Subcutaneous abdominal adipose tissue (tissue), 5 donors: ENCODE measurements around the gene GPC3.

ENCODE experiments used
- H3K27ac ChIP-seq: one replicate; pipeline ENCODE4 v1.7.0; 2013; ENCODE audit warnings: low read depth, mild to moderate bottlenecking, inconsistent platforms, low read length, moderate library complexity
- H3K27me3 ChIP-seq, 5 donors: one replicate each; pipeline ENCODE4 v1.7.0; 2013; ENCODE audit warnings: low read length in 5 of 5, inconsistent platforms in 1 of 5; ENCODE audit not compliant: control insufficient read depth in 5 of 5, insufficient read depth in 4 of 5
- H3K36me3 ChIP-seq, 5 donors: one replicate each; pipeline ENCODE4 v1.7.0; 2013; ENCODE audit warnings: low read length in 5 of 5; ENCODE audit not compliant: control insufficient read depth in 5 of 5, insufficient read depth in 5 of 5
- H3K4me1 ChIP-seq, 5 donors: one replicate each; pipeline ENCODE4 v1.7.0; 2013; ENCODE audit warnings: low read length in 5 of 5, mild to moderate bottlenecking in 3 of 5, moderate library complexity in 1 of 5; ENCODE audit not compliant: control insufficient read depth in 5 of 5, insufficient read depth in 5 of 5
- H3K4me3 ChIP-seq, 5 donors: one replicate each; pipeline ENCODE4 v1.7.0; 2013; ENCODE audit warnings: low read length in 5 of 5, low read depth in 1 of 5
- H3K9ac ChIP-seq, 5 donors: one replicate each; pipeline ENCODE4 v1.7.0; 2013; ENCODE audit warnings: low read length in 5 of 5, mild to moderate bottlenecking in 4 of 5, moderate library complexity in 3 of 5
- H3K9me3 ChIP-seq, 5 donors: one replicate each; pipeline ENCODE4 v1.7.0; 2013; ENCODE audit warnings: low read length in 5 of 5; ENCODE audit not compliant: control insufficient read depth in 5 of 5
- donor health status: healthy.
- donor health status: healthy.
- donor health status: healthy.
- donor health status: healthy.
- donor health status: healthy.

The GPC3 gene

DNA sequence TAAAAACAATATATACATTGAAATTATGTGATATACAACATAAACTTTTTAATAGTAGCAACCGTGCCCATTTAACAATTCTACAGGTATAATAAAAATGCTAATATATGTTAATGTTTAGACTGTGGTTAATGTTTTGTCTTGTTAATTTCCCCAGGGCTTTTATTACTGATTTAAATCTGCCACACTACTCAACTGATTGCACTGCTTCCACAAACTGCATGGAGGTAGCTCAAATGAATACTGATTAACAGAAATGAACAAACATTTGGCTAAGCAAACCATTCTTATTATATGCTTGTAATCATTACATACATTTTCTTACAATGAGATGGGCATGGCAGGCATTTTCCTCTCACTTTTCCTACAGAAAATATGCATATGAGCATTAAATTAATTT is 275.9 kb downstream of the GPC3 start:
- peaks cover 0 to 11% (median 0%) of the 10 kb centered on the region in 5 donors for H3K27me3 ChIP-seq
- H3K4me1 ChIP-seq: peaks cover 0 to 2% (median 0%) of the 10 kb centered on the region in 5 donors
- no peak overlapping the region for H3K9ac ChIP-seq
- H3K9me3 ChIP-seq: peaks cover 0 to 2% (median 0%) of the 10 kb centered on the region in 5 donors
- no peaks in the 10 kb centered on the region for H3K36me3 ChIP-seq
- H3K27ac ChIP-seq: no peak overlapping the region
- no peak overlapping the region for H3K4me3 ChIP-seq

DNA sequence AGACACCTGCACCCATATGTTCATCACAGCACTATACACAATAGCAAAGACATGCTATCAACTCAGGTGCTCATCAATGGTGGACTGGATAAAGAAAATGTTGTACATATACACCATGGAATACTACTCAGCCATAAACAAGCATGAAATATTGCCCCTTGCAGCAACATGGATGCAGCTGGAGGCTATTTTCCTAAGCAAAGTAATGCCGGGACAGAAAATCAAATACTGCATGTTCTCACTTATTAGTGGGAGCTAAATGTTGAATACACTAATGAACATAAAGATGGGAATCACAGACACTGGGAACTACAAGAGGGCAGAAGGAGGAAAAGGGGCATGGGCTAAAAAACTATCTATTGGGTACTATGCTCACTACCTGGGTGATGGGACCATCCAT is 278.5 kb downstream of the GPC3 start:
- no peak overlapping the region for H3K4me3 ChIP-seq

DNA sequence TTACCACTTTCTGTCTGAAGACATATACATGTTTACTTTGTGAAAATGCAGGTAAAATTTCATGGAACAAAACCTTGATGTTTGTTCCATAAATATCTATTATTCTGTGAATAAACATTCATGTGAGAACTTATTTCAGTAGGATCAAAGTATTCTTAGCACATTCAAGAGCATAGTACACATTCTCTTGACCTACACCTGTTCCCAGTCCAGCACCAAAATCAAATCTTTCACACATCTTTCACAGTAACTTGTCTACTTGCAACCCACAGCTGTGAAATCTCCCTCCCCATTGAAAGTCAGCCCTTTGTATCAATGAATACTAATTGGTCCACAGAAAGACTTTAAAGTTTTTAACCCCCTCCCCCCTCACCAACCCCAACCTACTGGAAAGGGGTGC is 283.2 kb downstream of the GPC3 start:
- H3K4me3 ChIP-seq: no peak overlapping the region
- H3K4me1 ChIP-seq: peaks cover 0 to 7% (median 0%) of the 10 kb centered on the region in 5 donors
- no peaks in the 10 kb centered on the region for H3K36me3 ChIP-seq
- no peak overlapping the region for H3K9ac ChIP-seq
- peaks cover 0 to 7% (median 2%) of the 10 kb centered on the region in 5 donors for H3K27me3 ChIP-seq
- H3K27ac ChIP-seq: no peak overlapping the region
- H3K9me3 ChIP-seq: peaks cover 0 to 2% (median 0%) of the 10 kb centered on the region in 5 donors

More for the DNA sequence above, 278.5 kb downstream of the GPC3 start:
- Histone ChIP-seq H3K9ac (no peak overlapping the region), H3K9me3 (peaks cover 0 to 2% (median 0%) of the 10 kb centered on the region in 5 donors), H3K27me3 (peaks cover 0 to 11% (median 1%) of the 10 kb centered on the region in 5 donors), H3K36me3 (no peaks in the 10 kb centered on the region), H3K27ac (no peak overlapping the region), H3K4me1 (no peaks in the 10 kb centered on the region)

DNA sequence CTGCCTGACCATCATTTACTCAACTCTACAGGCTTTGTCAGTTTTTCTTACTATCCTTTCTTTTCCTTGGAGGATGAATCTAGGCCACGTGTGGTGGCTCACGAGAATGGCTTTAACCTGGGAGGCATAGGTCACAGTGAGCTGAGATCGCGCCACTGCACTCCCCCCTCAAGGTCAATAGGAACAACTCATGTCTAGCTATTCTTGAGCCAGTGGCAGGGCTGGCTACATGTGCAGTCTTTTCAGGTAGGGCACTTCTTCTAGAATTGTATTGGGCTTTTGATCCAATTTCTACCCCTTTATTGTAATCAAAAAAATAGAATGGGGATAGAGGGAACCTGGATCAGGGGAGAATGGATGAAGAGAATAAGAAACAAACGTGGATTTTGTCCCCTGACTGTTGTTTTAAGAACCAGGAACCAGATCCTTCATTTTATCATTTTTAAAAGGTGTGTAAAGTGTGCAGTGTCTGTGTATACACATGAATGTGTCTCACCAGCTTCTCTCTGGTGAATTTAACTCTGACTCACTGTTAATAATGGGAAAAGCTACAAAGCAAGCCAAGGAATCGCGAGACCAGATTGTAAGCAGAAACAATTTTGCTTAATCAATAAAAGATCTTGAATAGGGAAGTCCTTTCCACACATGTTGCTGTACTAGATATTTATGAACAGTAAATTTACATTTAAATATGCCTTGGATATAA is 286.2 kb downstream of the GPC3 start:
- no peak overlapping the region for H3K4me3 ChIP-seq

DNA sequence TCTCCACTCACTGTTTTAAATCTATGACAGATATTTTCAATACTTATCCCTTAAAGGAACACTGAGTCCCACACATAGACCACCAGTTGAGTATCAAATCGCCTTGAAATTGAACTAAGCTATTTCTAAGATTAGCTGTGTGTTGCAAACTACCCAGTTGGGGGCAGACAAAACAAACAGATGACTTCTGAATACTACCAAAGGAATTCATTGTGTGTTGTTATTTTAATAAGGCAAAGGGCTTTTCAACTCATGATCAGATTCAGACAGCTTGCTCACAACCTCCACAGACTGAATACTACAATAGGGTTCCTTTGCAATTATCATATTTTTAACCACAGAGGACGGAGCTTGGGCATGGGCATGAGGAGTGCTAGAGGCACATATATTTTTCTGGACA is 287.1 kb downstream of the GPC3 start:
- Histone ChIP-seq H3K27me3 (peaks cover 0 to 6% (median 4%) of the 10 kb centered on the region in 5 donors), H3K4me3 (no peak overlapping the region), H3K27ac (no peak overlapping the region), H3K4me1 (peaks cover 0 to 7% (median 0%) of the 10 kb centered on the region in 5 donors), H3K9me3 (no peaks in the 10 kb centered on the region), H3K9ac (no peak overlapping the region), H3K36me3 (no peaks in the 10 kb centered on the region)

More for the DNA sequence above, 286.2 kb downstream of the GPC3 start:
- Histone ChIP-seq H3K9me3 (no peaks in the 10 kb centered on the region), H3K4me1 (peaks cover 0 to 7% (median 0%) of the 10 kb centered on the region in 5 donors), H3K9ac (no peak overlapping the region), H3K27me3 (peaks cover 0 to 4% (median 3%) of the 10 kb centered on the region in 5 donors), H3K36me3 (no peaks in the 10 kb centered on the region), H3K27ac (no peak overlapping the region)

DNA sequence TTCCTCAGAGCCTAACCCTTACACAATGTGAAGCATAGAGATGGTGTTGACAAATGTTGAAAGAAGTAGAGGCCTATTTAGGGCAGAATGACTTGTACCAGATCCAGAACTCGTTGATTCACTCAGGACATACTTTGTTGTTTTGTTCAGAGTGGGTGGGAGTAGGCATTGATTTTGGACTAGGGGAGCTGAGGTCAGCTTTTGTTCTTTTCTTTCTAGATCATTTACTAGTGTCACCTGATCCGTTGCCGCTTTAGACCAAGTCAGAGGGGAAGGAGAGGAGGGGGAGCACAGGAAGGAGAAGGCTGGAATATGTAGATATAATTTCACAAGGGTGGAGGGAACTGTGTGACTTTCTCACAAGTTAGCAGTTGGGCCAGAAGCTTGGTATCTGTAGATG is 287.7 kb downstream of the GPC3 start:
- no peak overlapping the region for H3K27ac ChIP-seq
- peaks cover 0 to 6% (median 4%) of the 10 kb centered on the region in 5 donors for H3K27me3 ChIP-seq
- H3K4me3 ChIP-seq: no peak overlapping the region
- H3K4me1 ChIP-seq: peaks cover 0 to 7% (median 0%) of the 10 kb centered on the region in 5 donors
- no peak overlapping the region for H3K9ac ChIP-seq
- H3K9me3 ChIP-seq: no peaks in the 10 kb centered on the region
- no peaks in the 10 kb centered on the region for H3K36me3 ChIP-seq

DNA sequence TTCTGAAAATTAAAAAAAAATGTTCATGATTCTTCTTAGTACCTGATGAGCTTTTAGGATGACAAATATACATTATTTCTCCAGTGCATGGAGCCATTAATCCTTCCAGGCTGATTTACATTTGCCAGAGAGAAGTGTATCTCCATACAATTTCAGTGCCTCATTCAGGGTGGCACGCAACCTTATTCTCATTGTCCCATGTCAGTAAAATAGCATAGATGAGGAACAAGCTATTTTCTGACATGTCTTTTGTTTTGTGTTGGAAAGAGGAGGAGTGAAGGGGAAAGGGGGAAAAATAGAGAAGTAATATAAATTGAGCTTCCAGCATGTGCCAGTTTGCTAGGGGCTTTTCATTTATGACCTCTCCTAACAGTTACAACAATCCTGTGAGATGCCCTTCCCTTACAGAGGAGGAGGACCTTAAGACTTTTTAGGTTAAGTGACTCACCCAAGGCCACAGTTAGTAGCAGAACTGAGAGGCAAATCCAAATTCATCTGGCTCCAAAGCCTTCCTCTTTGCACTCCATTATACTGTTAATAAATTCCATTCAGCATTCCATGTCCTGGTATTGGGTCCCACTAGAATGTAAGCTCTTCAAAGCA is 295.3 kb downstream of the GPC3 start:
- Histone ChIP-seq H3K9ac (no peak overlapping the region), H3K27ac (no peak overlapping the region), H3K9me3 (no peaks in the 10 kb centered on the region), H3K36me3 (peaks cover 0 to 2% (median 0%) of the 10 kb centered on the region in 5 donors), H3K4me3 (no peak overlapping the region), H3K4me1 (no peaks in the 10 kb centered on the region), H3K27me3 (peaks cover 0 to 4% (median 0%) of the 10 kb centered on the region in 5 donors)

DNA sequence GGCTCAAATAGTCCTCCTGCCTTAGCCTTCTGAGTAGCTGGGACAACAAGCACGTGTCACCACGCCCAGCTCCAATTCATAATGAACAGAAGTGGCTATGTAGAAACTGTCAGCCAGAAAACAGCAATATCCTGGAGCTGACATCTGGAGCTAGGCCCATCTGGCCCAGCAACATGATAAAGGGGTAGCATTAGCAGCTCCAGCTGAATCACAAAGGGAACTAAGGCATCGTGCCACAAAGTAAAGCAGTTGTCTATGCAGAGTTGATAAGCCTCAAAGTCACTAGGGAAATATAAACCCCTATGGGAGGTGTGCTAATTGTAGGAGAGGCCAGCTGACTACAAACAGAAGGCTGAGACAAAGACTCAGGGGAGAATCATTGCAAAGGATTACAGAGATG is 299.6 kb downstream of the GPC3 start:
- H3K27me3 ChIP-seq: peaks cover 0 to 4% (median 0%) of the 10 kb centered on the region in 5 donors
- no peak overlapping the region for H3K4me3 ChIP-seq
- no peaks in the 10 kb centered on the region for H3K9me3 ChIP-seq
- no peak overlapping the region for H3K27ac ChIP-seq
- no peaks in the 10 kb centered on the region for H3K4me1 ChIP-seq
- H3K9ac ChIP-seq: no peak overlapping the region
- peaks cover 0 to under 1% (median 0%) of the 10 kb centered on the region in 5 donors for H3K36me3 ChIP-seq

DNA sequence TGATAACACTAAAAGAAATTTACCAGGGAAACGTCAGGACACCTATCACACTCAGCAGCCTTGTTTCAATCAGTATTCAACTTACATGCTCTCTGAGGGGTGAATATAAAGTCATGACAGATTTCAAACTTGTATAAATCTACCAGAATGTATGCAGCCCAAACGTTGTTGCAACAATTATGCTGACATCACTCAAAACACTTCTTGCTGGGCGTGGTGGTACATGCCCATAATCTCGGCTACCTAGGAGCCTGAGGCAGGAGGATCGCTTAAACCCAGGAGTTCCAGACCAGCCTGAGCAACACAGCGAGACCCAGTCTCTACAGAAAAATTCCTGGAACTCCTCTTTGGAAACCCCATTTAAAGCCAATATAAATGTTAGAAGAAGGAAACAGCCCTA is 303.5 kb downstream of the GPC3 start:
- Histone ChIP-seq H3K27ac (no peak overlapping the region), H3K36me3 (no peaks in the 10 kb centered on the region), H3K9me3 (no peaks in the 10 kb centered on the region), H3K4me1 (no peaks in the 10 kb centered on the region), H3K27me3 (peaks cover 0 to 20% (median 8%) of the 10 kb centered on the region in 5 donors), H3K4me3 (no peak overlapping the region), H3K9ac (no peak overlapping the region)

DNA sequence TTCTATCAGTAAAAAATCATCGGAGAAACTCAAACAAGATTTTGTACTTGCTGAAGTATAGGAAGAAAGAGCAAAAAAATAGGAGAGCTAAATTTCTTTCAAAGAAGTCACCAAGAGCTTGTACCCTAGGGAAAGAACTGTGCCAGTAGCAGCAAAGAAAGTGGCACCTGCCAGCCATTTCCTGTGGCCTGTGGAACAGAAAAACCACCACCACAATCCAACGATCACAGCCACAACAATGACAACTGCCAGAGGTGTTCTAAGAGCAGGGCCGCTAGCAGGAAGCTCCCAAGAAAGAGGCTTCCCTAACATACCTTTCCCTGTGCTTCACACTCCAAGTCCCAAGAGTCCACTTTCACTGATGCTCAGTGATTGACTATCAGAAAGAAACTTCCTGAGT is 304.0 kb downstream of the GPC3 start:
- H3K27me3 ChIP-seq: peaks cover 0 to 20% (median 9%) of the 10 kb centered on the region in 5 donors
- no peak overlapping the region for H3K27ac ChIP-seq
- no peaks in the 10 kb centered on the region for H3K4me1 ChIP-seq
- H3K36me3 ChIP-seq: no peaks in the 10 kb centered on the region
- H3K9ac ChIP-seq: no peak overlapping the region
- no peak overlapping the region for H3K4me3 ChIP-seq
- H3K9me3 ChIP-seq: no peaks in the 10 kb centered on the region
